GM19025 (cell line): ENCODE measurements around the gene NDNF.

Experiments used
- ATAC-seq: cut with Tn5 transposase; IDR thresholded peaks from one replicate; pipeline ENCODE4 v1.9.1; 2021; ENCODE audit warnings: mild to moderate bottlenecking, low read depth, moderate library complexity; ENCODE audit not compliant: unreplicated experiment

Gene NDNF

DNA sequence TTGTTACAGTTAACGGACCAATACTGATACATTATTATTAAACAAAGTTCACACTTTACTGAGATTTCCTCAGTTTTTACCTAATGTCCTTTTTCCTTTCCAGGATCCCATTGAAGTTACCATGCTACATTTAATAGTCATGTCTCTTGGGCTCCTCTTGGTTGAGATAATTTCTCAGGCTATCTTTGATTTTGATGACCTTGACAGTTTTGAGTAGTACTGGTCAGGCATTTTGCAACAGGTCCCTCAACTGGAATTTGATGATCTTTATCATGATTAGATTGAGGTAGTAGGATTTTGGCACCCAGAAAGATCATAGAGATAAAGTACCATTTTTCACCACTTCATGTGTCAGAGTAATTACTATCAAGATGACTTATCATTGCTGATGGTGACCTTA lies 53.8 kb downstream of the NDNF start:
- ATAC-seq: no peak

DNA sequence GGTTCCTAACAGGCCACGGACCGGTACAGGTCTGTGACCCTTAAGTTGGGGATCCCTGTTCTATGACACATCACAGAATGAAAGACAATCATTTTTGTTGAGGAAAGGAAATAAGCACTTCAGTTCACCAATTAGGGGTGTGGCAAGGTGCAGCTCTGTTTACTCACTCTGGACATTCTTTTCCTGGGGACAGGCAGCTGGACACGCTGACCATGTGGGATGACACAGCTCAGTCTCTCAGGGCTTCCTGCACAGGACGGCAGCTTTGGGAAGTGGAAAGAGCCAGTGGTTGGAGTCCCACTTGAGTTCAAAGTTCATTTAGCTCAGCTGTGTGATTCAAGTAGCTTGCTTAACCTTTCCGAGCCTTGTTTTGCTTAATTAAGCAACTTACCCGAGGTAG lies 55.7 kb downstream of the NDNF start:
- ATAC-seq: no peak

GRCh38 chr4:121015421-121015820 lies 56.9 kb downstream of the NDNF start:
- no peak for ATAC-seq

- no peak for ATAC-seq
Measured at GRCh38 chr4:121014544-121014943, 57.8 kb downstream of the NDNF start.

DNA sequence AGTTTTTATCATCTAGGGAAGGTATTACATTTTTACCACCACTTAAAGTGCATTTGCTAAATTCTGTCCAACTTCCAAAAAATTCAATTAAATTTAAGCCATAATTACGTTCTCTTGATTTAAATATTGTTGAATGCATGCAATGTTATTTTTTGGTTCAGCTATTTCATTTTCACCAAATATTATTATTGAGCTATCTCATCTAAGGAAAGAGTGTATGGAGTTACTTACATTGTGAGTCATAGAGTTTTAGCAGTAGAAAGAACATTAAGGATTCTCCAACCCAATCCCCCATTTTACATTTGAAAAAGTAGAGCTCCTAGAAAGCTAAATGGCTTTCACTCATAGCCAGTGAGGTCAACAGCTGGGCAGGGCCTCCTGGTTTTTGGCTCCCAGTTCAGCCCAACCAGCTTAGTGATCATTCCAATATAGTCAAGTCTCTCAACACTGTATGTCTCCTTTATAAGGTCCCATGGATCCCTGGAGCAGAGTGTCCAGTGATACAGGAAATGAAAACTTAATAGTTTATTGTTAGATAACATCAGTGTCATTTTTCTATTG lies 60.5 kb downstream of the NDNF start:
- ATAC-seq: no peak

- no peak for ATAC-seq
Measured at GRCh38 chr4:121011138-121011537, 61.2 kb downstream of the NDNF start.

- ATAC-seq: no peak
Measured at GRCh38 chr4:121009578-121010478, 62.5 kb downstream of the NDNF start.

GRCh38 chr4:121007660-121008059 lies 64.7 kb downstream of the NDNF start:
- ATAC-seq: no peak

GRCh38 chr4:121003863-121004262 lies 68.5 kb downstream of the NDNF start:
- ATAC-seq: no peak

- no peak for ATAC-seq
Measured at GRCh38 chr4:120995266-120996010, 76.9 kb downstream of the NDNF start.

- ATAC-seq: no peak
Measured at GRCh38 chr4:120994521-120994920, 77.8 kb downstream of the NDNF start.

- ATAC-seq: no peak
Measured at GRCh38 chr4:120991885-120992284, 80.5 kb downstream of the NDNF start.

DNA sequence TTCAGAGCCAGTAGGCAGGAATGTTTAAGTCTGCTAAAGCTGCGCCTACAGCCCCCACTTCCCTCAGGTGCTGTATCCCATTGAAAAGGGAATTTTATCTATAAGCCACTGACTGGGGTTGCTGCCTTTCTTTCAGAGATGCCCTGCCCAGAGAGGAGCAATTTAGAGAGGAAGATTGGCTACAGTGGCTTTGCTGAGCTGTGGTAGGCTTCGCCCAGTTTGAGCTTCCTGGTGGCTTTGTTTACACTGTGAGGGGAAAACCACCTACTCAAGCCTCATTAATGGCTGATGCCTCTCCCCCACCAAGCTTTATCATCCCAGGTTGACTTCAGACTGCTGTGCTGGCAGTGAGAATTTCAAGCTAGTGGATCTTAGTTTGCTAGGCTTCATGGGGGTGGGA lies 82.1 kb downstream of the NDNF start:
- ATAC-seq: no peak
